Measurements from ENCODE around the gene FGD2. TPM values are rescaled to one million over a fixed set of nuclear protein-coding genes. Genes with fewer than 3 reads are reported as not detected.

Gene FGD2
- total RNA-seq, 4 donors from 2014 or later: 11.6 to 34.5 (median 22.5) TPM

DNA sequence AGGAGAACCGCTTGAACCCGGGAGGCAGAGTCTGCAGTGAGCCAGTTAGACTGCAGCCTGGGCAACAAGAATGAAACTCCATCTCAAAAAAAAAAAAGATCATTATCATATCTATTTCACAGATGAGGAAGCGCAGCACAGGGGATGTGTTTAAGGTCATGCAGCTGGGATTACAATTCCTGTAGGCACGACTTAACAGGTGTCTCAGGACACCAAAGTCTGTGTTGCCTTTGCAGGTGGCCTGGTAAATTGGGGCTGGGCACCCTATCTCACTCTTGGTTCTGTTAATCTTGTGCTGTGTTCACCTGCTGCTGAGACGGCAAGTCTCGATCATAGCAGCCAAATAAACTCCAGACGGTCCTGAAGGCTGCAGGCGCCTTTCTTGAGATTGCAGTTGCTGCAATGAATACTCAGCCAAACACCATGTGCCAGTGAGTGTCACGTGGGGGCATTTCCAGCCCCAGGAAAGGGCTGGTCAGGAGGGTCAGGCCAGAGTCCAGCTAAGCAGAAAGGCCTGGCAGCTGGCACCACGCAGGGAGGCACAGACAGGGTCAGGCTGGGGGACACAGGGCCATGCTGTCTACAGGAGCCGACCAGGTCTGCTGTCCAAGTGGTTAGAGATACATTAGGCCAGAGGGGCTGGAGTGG lies 55.8 kb downstream of the FGD2 start:
- WGBS, 2 donors (ENCODE audit: low coverage in 1 of 2): 82% methylated on average over 4 of the region's 11 CpGs
- Histone ChIP-seq H3K36me3 (no peaks in the 10 kb centered on the region), H3K4me1 (peaks cover 0 to 18% (median 8%) of the 10 kb centered on the region in 3 donors), H3K27me3 (no peaks in the 10 kb centered on the region), H3K9me3 (no peaks in the 10 kb centered on the region), H3K27ac (peak overlapping the region in 1 of 4 donors; percentile 25), H3K4me3 (no peak overlapping the region)
- ATAC-seq: peak; percentile 38
- TF ChIP-seq POLR2AphosphoS5 (IDR thresholded peaks at IDR 0.05): no peak
- TF ChIP-seq EP300 (IDR thresholded peaks at IDR 0.05): no peak
- no peak for TF ChIP-seq POLR2A (IDR thresholded peaks at IDR 0.05)
- TF ChIP-seq, protein P1, sequence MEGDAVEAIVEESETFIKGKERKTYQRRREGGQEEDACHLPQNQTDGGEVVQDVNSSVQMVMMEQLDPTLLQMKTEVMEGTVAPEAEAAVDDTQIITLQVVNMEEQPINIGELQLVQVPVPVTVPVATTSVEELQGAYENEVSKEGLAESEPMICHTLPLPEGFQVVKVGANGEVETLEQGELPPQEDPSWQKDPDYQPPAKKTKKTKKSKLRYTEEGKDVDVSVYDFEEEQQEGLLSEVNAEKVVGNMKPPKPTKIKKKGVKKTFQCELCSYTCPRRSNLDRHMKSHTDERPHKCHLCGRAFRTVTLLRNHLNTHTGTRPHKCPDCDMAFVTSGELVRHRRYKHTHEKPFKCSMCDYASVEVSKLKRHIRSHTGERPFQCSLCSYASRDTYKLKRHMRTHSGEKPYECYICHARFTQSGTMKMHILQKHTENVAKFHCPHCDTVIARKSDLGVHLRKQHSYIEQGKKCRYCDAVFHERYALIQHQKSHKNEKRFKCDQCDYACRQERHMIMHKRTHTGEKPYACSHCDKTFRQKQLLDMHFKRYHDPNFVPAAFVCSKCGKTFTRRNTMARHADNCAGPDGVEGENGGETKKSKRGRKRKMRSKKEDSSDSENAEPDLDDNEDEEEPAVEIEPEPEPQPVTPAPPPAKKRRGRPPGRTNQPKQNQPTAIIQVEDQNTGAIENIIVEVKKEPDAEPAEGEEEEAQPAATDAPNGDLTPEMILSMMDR (IDR thresholded peaks at IDR 0.05): no peak

DNA sequence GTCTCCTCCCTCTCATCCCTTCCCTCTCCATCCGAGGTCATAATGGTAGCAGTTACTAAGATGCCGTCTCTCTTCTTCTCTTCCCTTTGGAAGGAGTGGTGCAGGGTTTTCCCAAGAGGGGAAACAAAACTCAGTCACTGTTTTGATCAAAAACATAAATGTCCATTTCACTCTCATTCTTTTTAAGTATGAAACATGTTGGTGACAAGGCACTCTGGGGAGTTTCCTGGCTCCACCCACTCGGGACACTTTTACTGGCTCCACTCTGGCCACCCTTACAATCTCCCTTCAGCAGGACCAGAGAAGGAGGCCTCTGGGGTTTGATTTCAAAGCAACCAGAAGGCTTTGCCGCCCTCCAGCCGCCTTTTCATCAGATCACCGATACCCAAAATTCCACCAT lies 57.0 kb downstream of the FGD2 start:
- WGBS, 2 donors (ENCODE audit: low coverage in 1 of 2): 81 to 89% methylated on average over 3 to 6 of the region's 6 CpGs
- Histone ChIP-seq H3K36me3 (no peaks in the 10 kb centered on the region), H3K4me3 (no peak overlapping the region), H3K27ac (no peak overlapping the region), H3K9me3 (no peaks in the 10 kb centered on the region), H3K4me1 (peaks cover 0 to 18% (median 8%) of the 10 kb centered on the region in 3 donors), H3K27me3 (no peaks in the 10 kb centered on the region)
- TF ChIP-seq POLR2A (IDR thresholded peaks at IDR 0.05): no peak
- no peak for TF ChIP-seq EP300 (IDR thresholded peaks at IDR 0.05)
- TF ChIP-seq, protein P1 (IDR thresholded peaks at IDR 0.05): no peak
- TF ChIP-seq POLR2AphosphoS5 (IDR thresholded peaks at IDR 0.05): no peak
- no peak for ATAC-seq

DNA sequence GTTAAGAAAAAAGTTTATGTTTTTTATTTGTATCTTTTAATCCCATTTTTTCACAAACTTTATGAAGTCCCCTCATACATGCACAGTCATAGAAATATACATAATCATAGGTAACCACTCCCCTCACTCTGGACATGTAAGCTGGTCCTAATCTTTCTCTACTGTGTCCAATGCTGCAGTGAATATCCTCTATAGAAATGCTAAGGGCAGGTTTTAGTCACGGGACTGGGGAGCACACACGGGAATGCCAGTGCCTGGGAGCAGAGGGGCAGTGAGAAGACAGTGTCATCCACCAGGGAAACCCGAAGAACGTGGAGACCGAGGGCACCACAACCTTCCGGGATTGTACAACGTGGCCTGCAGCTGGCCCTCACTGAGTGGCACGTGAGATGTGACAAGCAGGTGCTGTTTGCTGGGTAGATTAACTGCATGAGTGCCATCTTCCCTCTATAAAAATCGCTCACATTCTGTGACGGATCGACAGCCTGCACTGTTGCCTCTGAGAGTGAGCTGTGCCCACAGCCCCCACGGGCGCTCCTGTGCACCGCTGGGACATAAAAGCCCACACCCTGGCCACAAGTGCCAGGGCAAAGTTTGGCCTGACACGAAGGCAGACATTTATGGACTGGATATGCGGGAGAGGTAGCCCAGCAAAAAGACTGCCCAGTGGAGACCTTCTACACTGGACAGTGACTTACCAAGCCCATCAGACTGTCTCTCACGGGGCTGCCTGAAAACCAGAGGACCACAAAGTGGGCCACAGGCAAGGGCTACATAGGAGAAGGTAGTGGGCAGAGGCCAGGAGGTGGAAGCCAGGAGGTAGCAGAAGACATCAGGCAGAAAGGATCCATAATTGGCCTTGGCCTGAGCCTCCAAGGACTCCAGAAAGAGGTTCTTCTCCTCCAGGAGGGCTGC lies 63.2 kb downstream of the FGD2 start:
- H3K9me3 ChIP-seq: no peaks in the 10 kb centered on the region
- no peaks in the 10 kb centered on the region for H3K36me3 ChIP-seq
- no peak overlapping the region for H3K27ac ChIP-seq
- no peak overlapping the region for H3K4me3 ChIP-seq
- TF ChIP-seq, protein P1 (IDR thresholded peaks at IDR 0.05): no peak
- TF ChIP-seq POLR2AphosphoS5 (IDR thresholded peaks at IDR 0.05) (no peak), POLR2A (IDR thresholded peaks at IDR 0.05) (no peak), EP300 (IDR thresholded peaks at IDR 0.05) (no peak)
- H3K27me3 ChIP-seq: no peaks in the 10 kb centered on the region
- ATAC-seq: no peak
- 94% methylated on average over 11 of the region's 17 CpGs; no CpG with 5 or more reads in 1 of the 2 donors for WGBS, 2 donors (ENCODE audit: low coverage in 1 of 2)
- peaks cover 0 to 1% (median 0%) of the 10 kb centered on the region in 3 donors for H3K4me1 ChIP-seq

DNA sequence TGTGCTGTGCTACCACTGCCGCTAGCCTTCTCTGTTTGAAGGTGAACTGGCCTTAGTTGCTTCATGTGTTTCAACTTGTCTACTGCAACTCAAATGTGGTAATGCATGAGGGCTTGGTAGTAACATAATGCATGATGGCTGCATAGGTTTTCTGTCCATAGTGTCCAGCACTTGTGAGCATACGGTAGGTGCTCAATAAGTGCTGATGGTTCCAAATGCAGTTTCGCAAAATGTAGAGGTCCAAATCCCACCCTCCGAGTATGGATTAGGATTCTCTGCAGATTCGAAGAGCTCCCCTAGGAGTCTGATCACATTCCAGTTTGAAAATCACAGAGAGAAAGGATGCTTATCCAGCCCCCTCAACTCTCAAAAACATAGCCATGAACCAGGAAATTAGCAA lies 64.2 kb downstream of the FGD2 start:
- Histone ChIP-seq H3K4me3 (no peak overlapping the region), H3K36me3 (no peaks in the 10 kb centered on the region), H3K27ac (no peak overlapping the region), H3K9me3 (no peaks in the 10 kb centered on the region), H3K27me3 (no peaks in the 10 kb centered on the region), H3K4me1 (peaks cover 0 to 4% (median 0%) of the 10 kb centered on the region in 3 donors)
- ATAC-seq: no peak
- TF ChIP-seq POLR2AphosphoS5 (IDR thresholded peaks at IDR 0.05): no peak
- no peak for TF ChIP-seq POLR2A (IDR thresholded peaks at IDR 0.05)
- 79 to 80% methylated on average over 1 to 3 of the region's 5 CpGs for WGBS, 2 donors (ENCODE audit: low coverage in 1 of 2)

DNA sequence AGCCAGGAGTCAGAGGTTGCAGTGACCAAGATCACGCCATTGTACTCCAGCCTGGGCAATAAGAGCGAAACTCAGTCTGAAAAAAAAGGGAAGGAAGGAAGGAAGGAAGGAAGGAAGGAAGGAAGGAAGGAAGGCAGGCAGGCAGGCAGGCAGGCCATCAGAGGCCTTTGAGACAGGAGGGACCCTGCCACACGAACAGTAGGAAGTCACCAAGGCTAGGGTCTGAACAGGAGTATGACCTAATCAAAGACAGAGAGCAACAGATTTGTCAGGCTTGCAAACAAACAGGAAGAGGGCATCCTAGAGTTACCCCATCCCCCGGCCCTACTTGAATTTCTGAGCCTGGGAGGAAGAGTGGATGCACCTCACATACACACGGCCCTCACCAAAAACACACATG lies 67.1 kb downstream of the FGD2 start:
- ATAC-seq: no peak
- 67 to 83% methylated on average over 1 to 2 of the region's 5 CpGs for WGBS, 2 donors (ENCODE audit: low coverage in 1 of 2)
- no peaks in the 10 kb centered on the region for H3K9me3 ChIP-seq
- no peak overlapping the region for H3K27ac ChIP-seq
- H3K36me3 ChIP-seq: no peaks in the 10 kb centered on the region
- TF ChIP-seq POLR2A (IDR thresholded peaks at IDR 0.05) (no peak), POLR2AphosphoS5 (IDR thresholded peaks at IDR 0.05) (no peak), EP300 (IDR thresholded peaks at IDR 0.05) (no peak)
- TF ChIP-seq, protein P1 (IDR thresholded peaks at IDR 0.05): no peak
- no peaks in the 10 kb centered on the region for H3K27me3 ChIP-seq
- H3K4me3 ChIP-seq: no peak overlapping the region
- peaks cover 0 to 11% (median 3%) of the 10 kb centered on the region in 3 donors for H3K4me1 ChIP-seq
